Measurements from ENCODE around the gene ARTN. TPM values are rescaled to one million over a fixed set of nuclear protein-coding genes. Genes with fewer than 3 reads are reported as not detected.

The ARTN gene
- not detected in 2 replicates for total RNA-seq (2014; rRNA removed; shearing (Covaris generic))

GRCh38 chr1:43933386-43934100 lies at the start of gene ARTN:
ARTN (plus strand) TSS chr1:43933801; CDS start chr1:43935657, 1,856 bp downstream.
- no peak for DNase-seq (ENCODE audit: low spot score)
- in situ Hi-C loops (cut with HindIII; ENCODE audit: low sequenced_read_pairs): no loop called here

- in situ Hi-C loops (cut with HindIII; ENCODE audit: low sequenced_read_pairs): no loop called here
- no peak for DNase-seq (ENCODE audit: low spot score)
Observed at GRCh38 chr1:43885279-43885801, 48.3 kb upstream of the ARTN start.

- DNase-seq (ENCODE audit: low spot score): no peak
- in situ Hi-C loops (cut with HindIII; ENCODE audit: low sequenced_read_pairs): no loop called here
Observed at GRCh38 chr1:43887748-43888147, 45.9 kb upstream of the ARTN start.

- DNase-seq (ENCODE audit: low spot score): no peak
- in situ Hi-C loops (cut with HindIII; ENCODE audit: low sequenced_read_pairs): no loop called here
Observed at GRCh38 chr1:43890815-43891214, 42.8 kb upstream of the ARTN start.

- in situ Hi-C loops (cut with HindIII; ENCODE audit: low sequenced_read_pairs): no loop called here
Observed at GRCh38 chr1:43893006-43893405, 40.6 kb upstream of the ARTN start.

GRCh38 chr1:43898981-43899380 lies 34.6 kb upstream of the ARTN start:
- in situ Hi-C loops (cut with HindIII; ENCODE audit: low sequenced_read_pairs): no loop called here
- no peak for DNase-seq (ENCODE audit: low spot score)

More at GRCh38 chr1:43893006-43893405, 40.6 kb upstream of the ARTN start:
- DNase-seq (ENCODE audit: low spot score): no peak

- DNase-seq (ENCODE audit: low spot score): no peak
- in situ Hi-C loops (cut with HindIII; ENCODE audit: low sequenced_read_pairs): no loop called here
Observed at GRCh38 chr1:43900386-43900785, 33.2 kb upstream of the ARTN start.

GRCh38 chr1:43901196-43901961 lies 32.2 kb upstream of the ARTN start:
- in situ Hi-C loops (cut with HindIII; ENCODE audit: low sequenced_read_pairs): no loop called here
- DNase-seq (ENCODE audit: low spot score): no peak

- in situ Hi-C loops (cut with HindIII; ENCODE audit: low sequenced_read_pairs): no loop called here
- no peak for DNase-seq (ENCODE audit: low spot score)
Observed at GRCh38 chr1:43902058-43902831, 31.4 kb upstream of the ARTN start.

- no peak for DNase-seq (ENCODE audit: low spot score)
- in situ Hi-C loops (cut with HindIII; ENCODE audit: low sequenced_read_pairs): no loop called here
Observed at GRCh38 chr1:43904660-43905551, 28.7 kb upstream of the ARTN start.

GRCh38 chr1:43908226-43908625 lies 25.4 kb upstream of the ARTN start:
- no peak for DNase-seq (ENCODE audit: low spot score)
- in situ Hi-C loops (cut with HindIII; ENCODE audit: low sequenced_read_pairs): no loop called here

- in situ Hi-C loops (cut with HindIII; ENCODE audit: low sequenced_read_pairs): no loop called here
- DNase-seq (ENCODE audit: low spot score): no peak
Observed at GRCh38 chr1:43908858-43909257, 24.7 kb upstream of the ARTN start.

GRCh38 chr1:43910343-43910742 lies 23.3 kb upstream of the ARTN start:
- in situ Hi-C loops (cut with HindIII; ENCODE audit: low sequenced_read_pairs): no loop called here
- DNase-seq (ENCODE audit: low spot score): no peak

- in situ Hi-C loops (cut with HindIII; ENCODE audit: low sequenced_read_pairs): no loop called here
- no peak for DNase-seq (ENCODE audit: low spot score)
Observed at GRCh38 chr1:43912607-43913006, 21.0 kb upstream of the ARTN start.

- in situ Hi-C loops (cut with HindIII; ENCODE audit: low sequenced_read_pairs): no loop called here
Observed at GRCh38 chr1:43913051-43913501, 20.5 kb upstream of the ARTN start.

GRCh38 chr1:43913666-43914360 lies 19.8 kb upstream of the ARTN start:
- DNase-seq (ENCODE audit: low spot score): no peak
- in situ Hi-C loops (cut with HindIII; ENCODE audit: low sequenced_read_pairs): no loop called here

More at GRCh38 chr1:43913051-43913501, 20.5 kb upstream of the ARTN start:
- DNase-seq (ENCODE audit: low spot score): no peak

- DNase-seq (ENCODE audit: low spot score): no peak
- in situ Hi-C loops (cut with HindIII; ENCODE audit: low sequenced_read_pairs): no loop called here
Observed at GRCh38 chr1:43914576-43915525, 18.8 kb upstream of the ARTN start.
